Naive thymus-derived CD4-positive, alpha-beta T cell (primary cell): ENCODE results near the gene COX6A1. TPM values are rescaled to one million over a fixed set of nuclear protein-coding genes. Genes with fewer than 3 reads are reported as not detected.
"Not testable (repeated sequence)": the region's sequence is repeated elsewhere in the genome, so short reads cannot be mapped to it uniquely, and the experiment has no call there.

ENCODE experiments used
- ATAC-seq: fragments of 150-1000 bp; cut with Tn5 transposase; 2 replicates; pipeline ENCODE4 v1.10.0; 2021; ENCODE audit warnings: mild to moderate bottlenecking, moderate library complexity
- CTCF ChIA-PET: fragments of 350-600 bp; sonication (Branson Sonifier 250); formaldehyde crosslinking; loops from one replicate; lab custom pipeline; 2021; ENCODE audit warnings: antibody characterized with exemption; lab: Charles Lee
- POLR2A ChIA-PET: fragments of 350-600 bp; sonication (Branson Sonifier 250); formaldehyde crosslinking; loops from one replicate; lab custom pipeline; 2021; ENCODE audit warnings: antibody characterized with exemption, inconsistent platforms; lab: Charles Lee
- DNase-seq, 9 donors: peaks; one replicate each; pipeline versions ENCODE4 v3.0.0 to v3.0.0-alpha.2; 2020 to 2022; ENCODE audit warnings: mixed read lengths in 1 of 9
- H3K27ac ChIP-seq: one replicate; pipeline ENCODE4 v1.7.0; 2013; ENCODE audit warnings: mild to moderate bottlenecking, low read depth, low read length, moderate library complexity
- H3K27me3 ChIP-seq, 2 donors: one replicate each; pipeline ENCODE4 v1.7.0; 2013; ENCODE audit warnings: low read length in 2 of 2, mild to moderate bottlenecking in 2 of 2, moderate library complexity in 2 of 2; ENCODE audit not compliant: control insufficient read depth in 2 of 2, insufficient read depth in 2 of 2
- H3K36me3 ChIP-seq, 3 experiments: 1 replicate in 2 of 3; 2 replicates in 1 of 3; pipeline ENCODE4 v1.7.0; 2013; ENCODE audit warnings: low read length in 3 of 3, mild to moderate bottlenecking in 3 of 3, moderate library complexity in 1 of 3; ENCODE audit not compliant: insufficient read depth in 3 of 3, control insufficient read depth in 2 of 3
- H3K4me1 ChIP-seq, 2 donors: one replicate each; pipeline ENCODE4 v1.7.0; 2013; ENCODE audit warnings: low read length in 2 of 2, mild to moderate bottlenecking in 2 of 2, moderate library complexity in 1 of 2; ENCODE audit not compliant: control insufficient read depth in 2 of 2, insufficient read depth in 2 of 2
- H3K4me3 ChIP-seq: 2 replicates; pipeline ENCODE4 v1.7.0; 2013; ENCODE audit warnings: mild to moderate bottlenecking, low read length
- H3K9me3 ChIP-seq, 3 experiments: 1 replicate in 2 of 3; 2 replicates in 1 of 3; pipeline ENCODE4 v1.7.0; 2013; ENCODE audit warnings: low read length in 3 of 3; ENCODE audit not compliant: control insufficient read depth in 2 of 3
- H3K27ac Mint-ChIP-seq, 9 donors: one replicate each; pipeline ENCODE4 v1.8.0; 2020 to 2022; ENCODE audit warnings: mixed read lengths in 9 of 9, mild to moderate bottlenecking in 8 of 9, moderate library complexity in 5 of 9, inconsistent platforms in 2 of 9
- H3K27me3 Mint-ChIP-seq, 5 donors: one replicate each; pipeline ENCODE4 v1.8.0; 2021 to 2022; ENCODE audit warnings: mixed read lengths in 5 of 5, mild to moderate bottlenecking in 1 of 5
- H3K36me3 Mint-ChIP-seq, 5 donors: one replicate each; pipeline ENCODE4 v1.8.0; 2020 to 2022; ENCODE audit warnings: mixed read lengths in 5 of 5, mild to moderate bottlenecking in 3 of 5, inconsistent platforms in 1 of 5
- H3K4me1 Mint-ChIP-seq, 7 donors: one replicate each; pipeline ENCODE4 v1.8.0; 2020 to 2022; ENCODE audit warnings: mixed read lengths in 7 of 7, mild to moderate bottlenecking in 3 of 7, inconsistent platforms in 1 of 7
- H3K4me3 Mint-ChIP-seq, 10 donors: one replicate each; pipeline ENCODE4 v1.8.0; 2020 to 2022; ENCODE audit warnings: mild to moderate bottlenecking in 10 of 10, mixed read lengths in 10 of 10, moderate library complexity in 6 of 10, inconsistent platforms in 2 of 10
- H3K9me3 Mint-ChIP-seq, 11 donors: one replicate each; pipeline ENCODE4 v1.8.0; 2020 to 2022; ENCODE audit warnings: mixed read lengths in 11 of 11, mild to moderate bottlenecking in 4 of 11, inconsistent platforms in 1 of 11, moderate library complexity in 1 of 11
- intact Hi-C, 2 donors: fragments of 100-400 bp; cut with micrococcal nuclease; formaldehyde crosslinking; loops; one replicate each; pipeline ENCODE4 v1.15.1; 2023
- polyA plus RNA-seq, 2 donors: library from polyadenylated mRNA; unstranded; fragments of 300-500 nt; fragmentation: Illumina TruSeq; gene quantifications; one replicate each; pipeline ENCODE4 v1.2.3, GENCODE V29; 2021
- total RNA-seq, 6 experiments: library from RNA in 5 of 6; stranded (reverse) in 5 of 6; gene quantifications; 1 replicate in 5 of 6; 2 replicates in 1 of 6; pipeline ENCODE4 v1.2.3 and lab custom pipeline; 2021 to 2026

COX6A1 gene
- total and polyA plus RNA-seq, 7 experiments from 2014 or later, result 118 to 782 (median 163) TPM

DNA sequence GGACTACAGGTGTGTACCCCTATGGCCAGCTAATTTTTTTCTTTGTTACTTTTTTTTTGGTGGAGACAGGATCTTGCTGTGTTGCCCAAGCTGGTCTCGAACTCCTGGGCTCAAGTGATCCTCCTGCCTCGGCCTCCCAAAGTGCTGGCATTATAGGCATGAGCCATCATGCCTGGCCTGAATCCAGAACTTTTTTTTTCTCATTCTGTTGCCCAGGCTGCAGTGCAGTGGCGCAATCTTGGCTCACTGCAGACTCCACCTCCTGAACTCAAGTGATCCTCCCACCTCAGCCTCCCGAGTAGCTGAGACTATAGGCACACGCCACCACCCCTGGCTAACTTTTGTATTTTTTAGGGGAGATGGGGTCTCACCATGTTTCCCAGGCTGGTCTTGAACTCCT lies 14.6 kb downstream of the COX6A1 start:
- ChIA-PET CTCF (interaction anchor here (0.7 to 2.0 kb wide), 6 partner anchors 10 to 81 kb away, joined by 3 to 13 read pairs (median 3); no protein-coding TSS in a partner anchor), POLR2A (interaction anchor here (0.9 to 2.1 kb wide), 3 partner anchors 9 to 16 kb away, joined by 3 to 4 read pairs (median 4); no protein-coding TSS in a partner anchor)
- intact Hi-C loops, H3K27ac ChIP-seq, H3K27me3 Mint-ChIP-seq, H3K27me3 ChIP-seq, H3K9me3 Mint-ChIP-seq, DNase-seq, H3K4me1 ChIP-seq, H3K4me3 ChIP-seq, H3K4me3 Mint-ChIP-seq, H3K9me3 ChIP-seq, ATAC-seq: not testable (repeated sequence)
- peaks cover 3 to 36% (median 9%) of the 10 kb centered on the region in 3 experiments for H3K36me3 ChIP-seq
- Mint-ChIP-seq H3K4me1 (peaks cover 9 to 22% (median 13%) of the 10 kb centered on the region in 7 donors), H3K27ac (peak overlapping the region in 3 of 9 donors; percentile 6 to 41 (median 32)), H3K36me3 (peaks cover 0 to 17% (median 7%) of the 10 kb centered on the region in 5 donors)

DNA sequence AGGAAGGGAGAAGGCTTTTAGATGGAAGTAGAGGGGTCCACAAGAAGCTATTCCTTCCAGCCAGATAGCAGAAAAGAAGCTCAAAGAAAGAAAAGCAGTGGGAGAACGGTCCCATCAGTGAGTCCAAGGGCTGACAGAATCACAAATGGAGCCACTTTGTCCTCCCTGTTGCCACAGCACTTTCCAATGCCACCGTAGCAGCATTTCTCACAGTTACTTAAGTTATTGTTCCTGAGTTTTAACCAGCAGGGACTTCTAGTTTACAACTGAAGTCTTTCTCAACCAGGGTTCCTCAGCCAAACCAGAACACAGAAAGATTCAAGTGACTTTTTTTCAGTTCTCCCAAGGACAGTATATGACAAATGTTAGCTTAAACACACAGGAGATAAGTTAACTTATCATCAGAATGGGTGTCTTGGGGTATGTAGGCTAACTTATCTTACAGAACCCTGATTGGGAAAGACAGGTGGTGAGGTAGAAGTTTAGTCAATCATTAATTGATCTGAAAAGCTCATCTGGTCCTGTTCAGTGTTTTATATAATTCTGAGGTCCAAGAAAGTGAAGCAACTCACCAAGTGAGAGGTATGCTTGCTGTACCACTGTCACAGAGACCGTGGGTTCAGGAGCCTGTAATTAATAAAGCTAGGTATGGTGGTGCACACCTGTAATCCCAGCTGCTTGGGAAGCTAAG lies 15.3 kb downstream of the COX6A1 start:
- no peaks in the 10 kb centered on the region for H3K9me3 Mint-ChIP-seq
- intact Hi-C loops, result no loop called here
- H3K27ac Mint-ChIP-seq, result peak overlapping the region in 2 of 9 donors; percentile 42 to 65
- H3K4me1 Mint-ChIP-seq, result peaks cover 5 to 16% (median 8%) of the 10 kb centered on the region in 7 donors
- no peak overlapping the region for H3K4me3 Mint-ChIP-seq
- H3K27me3 ChIP-seq, result no peaks in the 10 kb centered on the region
- peaks cover 0 to 17% (median 7%) of the 10 kb centered on the region in 5 donors for H3K36me3 Mint-ChIP-seq
- H3K9me3 ChIP-seq, result no peaks in the 10 kb centered on the region
- ChIA-PET CTCF (interaction anchor here (0.7 to 2.0 kb wide), 8 partner anchors 9 to 151 kb away, joined by 3 to 13 read pairs (median 4); partner anchors contain the start of gene SIRT4), POLR2A (interaction anchor here (0.9 to 2.1 kb wide), 3 partner anchors 9 to 15 kb away, joined by 3 to 4 read pairs (median 4); no protein-coding TSS in a partner anchor)
- H3K27me3 Mint-ChIP-seq, result no peaks in the 10 kb centered on the region
- peaks cover 3 to 42% (median 10%) of the 10 kb centered on the region in 3 experiments for H3K36me3 ChIP-seq
- peaks cover 0 to 3% of the 10 kb centered on the region in 2 donors for H3K4me1 ChIP-seq
- no peak overlapping the region for H3K4me3 ChIP-seq
- H3K27ac ChIP-seq, result no peak overlapping the region
- ATAC-seq (no peak), DNase-seq (no peak)

DNA sequence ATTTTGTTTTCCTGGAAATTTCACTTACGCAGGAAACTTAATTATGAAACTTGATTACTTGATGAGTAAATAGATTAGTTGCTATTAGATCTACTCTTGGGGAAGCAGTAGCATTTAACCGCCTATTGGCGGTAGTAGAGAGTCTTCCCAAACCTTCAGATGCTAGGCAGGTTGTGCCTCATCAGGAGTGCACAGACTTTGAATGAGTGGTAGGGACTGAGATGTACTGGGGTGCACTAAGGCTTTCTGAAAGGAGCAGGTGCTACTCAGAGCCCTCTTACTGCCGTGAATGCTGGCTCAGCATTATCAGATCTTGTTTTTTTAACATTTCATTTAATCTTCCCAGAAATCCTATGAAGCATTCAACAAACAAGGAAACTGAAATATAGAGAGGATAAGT lies 16.1 kb downstream of the COX6A1 start:
- H3K27ac Mint-ChIP-seq, result peak overlapping the region in 3 of 9 donors; percentile 30 to 65 (median 42)
- Histone ChIP-seq H3K36me3 (peaks cover 3 to 49% (median 17%) of the 10 kb centered on the region in 3 experiments), H3K27ac (no peak overlapping the region), H3K27me3 (no peaks in the 10 kb centered on the region), H3K9me3 (no peaks in the 10 kb centered on the region), H3K4me3 (no peak overlapping the region), H3K4me1 (peaks cover 0 to 3% of the 10 kb centered on the region in 2 donors)
- H3K9me3 Mint-ChIP-seq, result no peaks in the 10 kb centered on the region
- ATAC-seq, result peak; percentile 90
- H3K4me1 Mint-ChIP-seq, result peaks cover 5 to 16% (median 8%) of the 10 kb centered on the region in 7 donors
- no peaks in the 10 kb centered on the region for H3K27me3 Mint-ChIP-seq
- intact Hi-C loops, result loop anchor here in 1 of 2 donors (1.0 to 2.0 kb wide), 2 partner anchors 15 kb away; partner anchors contain the start of gene SRSF9
- peak in 4 of 9 donors; percentile 23 to 41 (median 28) for DNase-seq
- ChIA-PET CTCF (interaction anchor here (1.2 to 2.0 kb wide), 2 partner anchors 15 to 151 kb away, joined by 3 to 5 read pairs; partner anchors contain the start of gene SIRT4), POLR2A (interaction anchor here (0.6 kb wide), 1 partner anchor 8 kb away, joined by 3 read pairs; the partner anchor contains the start of genes GATC and TRIAP1)
- H3K36me3 Mint-ChIP-seq, result peaks cover 0 to 19% (median 8%) of the 10 kb centered on the region in 5 donors
- no peak overlapping the region for H3K4me3 Mint-ChIP-seq

DNA sequence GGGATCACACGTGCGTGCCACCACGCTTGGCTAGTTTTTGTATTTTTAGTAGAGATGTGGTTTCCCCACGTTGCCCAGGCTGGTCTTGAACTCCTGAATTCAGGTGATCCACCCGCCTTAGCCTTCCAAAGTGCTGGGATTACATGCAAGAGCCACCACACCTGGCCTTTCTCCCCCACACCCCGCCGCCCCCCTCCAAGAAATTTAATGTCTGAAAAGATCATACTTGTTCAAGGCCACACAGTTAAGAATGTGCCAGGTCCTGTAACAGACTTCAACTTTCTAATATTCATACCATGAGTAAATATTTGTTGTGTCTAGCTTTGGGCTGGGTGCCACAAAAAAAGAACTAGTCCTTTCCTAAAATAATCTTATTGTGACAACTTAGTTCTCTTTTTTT lies 17.4 kb downstream of the COX6A1 start:
- DNase-seq (no peak), ATAC-seq (no peak)
- H3K4me3 Mint-ChIP-seq, result peak overlapping the region in 1 of 10 donors; percentile 45
- H3K36me3 Mint-ChIP-seq, result peaks cover 0 to 22% (median 12%) of the 10 kb centered on the region in 5 donors
- H3K4me1 Mint-ChIP-seq, result peaks cover 0 to 19% (median 4%) of the 10 kb centered on the region in 7 donors
- no peaks in the 10 kb centered on the region for H3K27me3 Mint-ChIP-seq
- ChIA-PET POLR2A (interaction anchor here (1.2 kb wide), 1 partner anchor 13 kb away, joined by 4 read pairs; no protein-coding TSS in a partner anchor), CTCF (interaction anchor here (0.6 kb wide), 1 partner anchor 397 kb away, joined by 3 read pairs; no protein-coding TSS in a partner anchor)
- Histone ChIP-seq H3K9me3 (no peaks in the 10 kb centered on the region), H3K4me3 (no peak overlapping the region), H3K36me3 (peaks cover 6 to 62% (median 25%) of the 10 kb centered on the region in 3 experiments), H3K27me3 (no peaks in the 10 kb centered on the region), H3K27ac (no peak overlapping the region), H3K4me1 (no peaks in the 10 kb centered on the region)
- intact Hi-C loops, result loop anchor here in 1 of 2 donors (2.0 kb wide), 1 partner anchor 13 kb away; the partner anchor contains the start of gene SRSF9
- H3K27ac Mint-ChIP-seq, result no peak overlapping the region
- H3K9me3 Mint-ChIP-seq, result no peaks in the 10 kb centered on the region

DNA sequence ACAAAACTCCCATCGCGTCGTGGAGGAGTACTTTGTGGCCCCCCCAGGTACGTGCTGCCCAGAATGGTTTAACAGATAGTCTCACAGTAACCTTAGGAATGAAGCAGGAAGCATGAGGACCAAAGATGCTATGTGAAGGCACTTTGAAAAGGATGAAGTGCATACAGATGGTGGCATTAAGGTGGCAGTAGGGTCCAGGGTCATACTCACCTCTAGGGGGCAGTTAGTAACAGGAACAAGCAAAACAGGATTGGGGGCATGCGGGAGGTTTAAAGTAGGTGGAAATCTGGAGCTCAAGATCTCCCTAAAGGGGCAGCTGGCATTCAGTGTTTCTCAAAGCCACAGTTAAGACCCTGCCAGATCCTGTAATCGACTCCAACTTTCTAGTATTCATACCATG lies 19.2 kb downstream of the COX6A1 start:
- no peaks in the 10 kb centered on the region for H3K4me1 ChIP-seq
- ATAC-seq (peak; percentile 40), DNase-seq (no peak)
- no peaks in the 10 kb centered on the region for H3K27me3 ChIP-seq
- Mint-ChIP-seq H3K4me1 (peaks cover 0 to 21% (median 4%) of the 10 kb centered on the region in 7 donors), H3K4me3 (no peak overlapping the region), H3K9me3 (no peaks in the 10 kb centered on the region), H3K36me3 (peaks cover 0 to 27% (median 14%) of the 10 kb centered on the region in 5 donors), H3K27ac (peak overlapping the region in 4 of 9 donors; percentile 9 to 72 (median 54)), H3K27me3 (no peaks in the 10 kb centered on the region)
- ChIA-PET POLR2A (interaction anchor here (0.6 to 2.9 kb wide), 4 partner anchors 10 to 1788 kb away, joined by 3 to 24 read pairs (median 3); partner anchors contain the start of gene SRSF9), CTCF (interaction anchor here (0.7 to 1.6 kb wide), 3 partner anchors 10 to 516 kb away, joined by 3 to 6 read pairs (median 5); no protein-coding TSS in a partner anchor)
- H3K4me3 ChIP-seq, result no peak overlapping the region
- intact Hi-C loops, result no loop called here
- no peaks in the 10 kb centered on the region for H3K9me3 ChIP-seq
- H3K27ac ChIP-seq, result no peak overlapping the region
- peaks cover 8 to 74% (median 35%) of the 10 kb centered on the region in 3 experiments for H3K36me3 ChIP-seq

DNA sequence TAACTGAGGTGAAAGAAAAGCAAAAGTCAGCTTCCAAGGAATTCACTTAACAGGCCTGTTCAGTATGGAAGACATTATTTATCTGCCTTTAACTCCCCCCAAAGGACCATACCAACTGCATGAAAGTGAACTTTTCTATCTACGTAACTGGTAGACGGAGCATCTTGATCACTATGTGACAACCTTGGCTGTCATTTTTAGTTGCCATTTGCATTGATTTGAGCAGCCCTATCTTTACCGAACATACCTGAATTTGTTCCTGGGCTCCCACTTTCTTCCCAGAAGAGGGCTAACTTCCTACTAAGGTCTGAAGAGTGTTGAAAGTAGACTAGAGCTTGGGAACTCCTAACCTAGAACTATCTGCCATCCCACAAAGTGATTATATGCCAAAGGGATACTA lies 22.2 kb downstream of the COX6A1 start:
- Histone ChIP-seq H3K4me3 (no peak overlapping the region), H3K9me3 (no peaks in the 10 kb centered on the region), H3K36me3 (peaks cover 26 to 91% (median 56%) of the 10 kb centered on the region in 3 experiments), H3K4me1 (no peaks in the 10 kb centered on the region), H3K27me3 (no peaks in the 10 kb centered on the region), H3K27ac (no peak overlapping the region)
- Mint-ChIP-seq H3K4me3 (no peak overlapping the region), H3K36me3 (peaks cover under 1 to 46% (median 19%) of the 10 kb centered on the region in 5 donors), H3K4me1 (peaks cover 1 to 20% (median 5%) of the 10 kb centered on the region in 7 donors), H3K9me3 (no peaks in the 10 kb centered on the region), H3K27ac (no peak overlapping the region), H3K27me3 (no peaks in the 10 kb centered on the region)
- intact Hi-C loops, result no loop called here
- no peak for ATAC-seq
- ChIA-PET POLR2A (interaction anchor here (2.1 kb wide), 1 partner anchor 14 kb away, joined by 6 read pairs; the partner anchor contains the start of genes GATC and TRIAP1), CTCF (interaction anchor here (0.6 to 2.3 kb wide), 2 partner anchors 9 to 61 kb away, joined by 3 to 6 read pairs; partner anchors contain the start of gene SRSF9)
- no peak for DNase-seq
